ENCODE data around the gene EAF1.
"Not testable (repeated sequence)": the region's sequence is repeated elsewhere in the genome, so short reads cannot be mapped to it uniquely, and the experiment has no call there.

EAF1 gene

GRCh38 chr3:15427182-15427880 lies at the start of gene EAF1, which contains the start of gene METTL6:
Gene EAF1, plus strand, starts transcription at chr3:15427598. Its CDS starts 182 bp downstream, at chr3:15427780.
Gene METTL6, minus strand, starts transcription at chr3:15427544. Its CDS starts 1,033 bp downstream, at chr3:15426511.
- DNase-seq (ENCODE audit: low read depth in 1 of 2, low spot score in 1 of 2), result peak; percentile 74 to 82

GRCh38 chr3:15377961-15378791 lies 49.2 kb upstream of the EAF1 start:
- DNase-seq (ENCODE audit: low read depth in 1 of 2, low spot score in 1 of 2), result peak; percentile 82 to 94

- no peak for DNase-seq (ENCODE audit: low read depth in 1 of 2, low spot score in 1 of 2)
These were observed 46.2 kb upstream of the EAF1 start for GRCh38 chr3:15380980-15381890.

- DNase-seq (ENCODE audit: low read depth in 1 of 2, low spot score in 1 of 2), result no peak
These were observed 44.9 kb upstream of the EAF1 start for GRCh38 chr3:15382405-15382923.

GRCh38 chr3:15384510-15385237 lies 42.7 kb upstream of the EAF1 start:
- DNase-seq (ENCODE audit: low read depth in 1 of 2, low spot score in 1 of 2), result no peak

- not testable (repeated sequence) for DNase-seq (ENCODE audit: low read depth in 1 of 2, low spot score in 1 of 2)
These were observed 42.1 kb upstream of the EAF1 start for GRCh38 chr3:15385238-15385695.

GRCh38 chr3:15385901-15386653 lies 41.3 kb upstream of the EAF1 start:
- no peak for DNase-seq (ENCODE audit: low read depth in 1 of 2, low spot score in 1 of 2)

- not testable (repeated sequence) for DNase-seq (ENCODE audit: low read depth in 1 of 2, low spot score in 1 of 2)
These were observed 40.8 kb upstream of the EAF1 start for GRCh38 chr3:15386654-15386955.

- no peak for DNase-seq (ENCODE audit: low read depth in 1 of 2, low spot score in 1 of 2)
These were observed 40.2 kb upstream of the EAF1 start for GRCh38 chr3:15387171-15387581.

GRCh38 chr3:15387735-15388134 lies 39.7 kb upstream of the EAF1 start:
- no peak for DNase-seq (ENCODE audit: low read depth in 1 of 2, low spot score in 1 of 2)

GRCh38 chr3:15388335-15388734 lies 39.1 kb upstream of the EAF1 start:
- DNase-seq (ENCODE audit: low read depth in 1 of 2, low spot score in 1 of 2), result not testable (repeated sequence)

- DNase-seq (ENCODE audit: low read depth in 1 of 2, low spot score in 1 of 2), result no peak
These were observed 36.9 kb upstream of the EAF1 start for GRCh38 chr3:15390460-15390859.

- DNase-seq (ENCODE audit: low read depth in 1 of 2, low spot score in 1 of 2), result no peak
These were observed 36.4 kb upstream of the EAF1 start for GRCh38 chr3:15391007-15391406.

GRCh38 chr3:15393252-15393651 lies 34.1 kb upstream of the EAF1 start:
- DNase-seq (ENCODE audit: low read depth in 1 of 2, low spot score in 1 of 2), result not testable (repeated sequence)

GRCh38 chr3:15398731-15399133 lies 28.7 kb upstream of the EAF1 start:
- DNase-seq (ENCODE audit: low read depth in 1 of 2, low spot score in 1 of 2), result not testable (repeated sequence)

- no peak for DNase-seq (ENCODE audit: low read depth in 1 of 2, low spot score in 1 of 2)
These were observed 27.4 kb upstream of the EAF1 start for GRCh38 chr3:15399970-15400369.

GRCh38 chr3:15401936-15402335 lies 25.5 kb upstream of the EAF1 start:
- no peak for DNase-seq (ENCODE audit: low read depth in 1 of 2, low spot score in 1 of 2)

- no peak for DNase-seq (ENCODE audit: low read depth in 1 of 2, low spot score in 1 of 2)
These were observed 23.9 kb upstream of the EAF1 start for GRCh38 chr3:15403495-15403894.

GRCh38 chr3:15403965-15404364 lies 23.4 kb upstream of the EAF1 start:
- no peak for DNase-seq (ENCODE audit: low read depth in 1 of 2, low spot score in 1 of 2)

GRCh38 chr3:15404767-15405166 lies 22.6 kb upstream of the EAF1 start:
- DNase-seq (ENCODE audit: low read depth in 1 of 2, low spot score in 1 of 2), result no peak

Measured in activated CD4-positive, alpha-beta T cell treated with anti-CD3 and anti-CD28 coated beads, Interleukin-2, amount 50 U/mL, for 24 hours (primary cell).